SK-N-SH treated with all-trans-retinoic acid at 6 μM for 48 hours (cell line): ENCODE data around the gene TCP11L1.

ENCODE experiments used
- CREB5 ChIP-seq: fragments of 250-450 bp; sonication (Bioruptor Pico); IDR thresholded peaks from 2 replicates; pipeline ENCODE4 v1.5.1; 2020; ENCODE audit warnings: low read depth, mild to moderate bottlenecking, moderate library complexity
- CSDC2 ChIP-seq: fragments of 250-450 bp; sonication (Bioruptor Pico); IDR thresholded peaks from 2 replicates; pipeline ENCODE4 v1.5.0; 2020; ENCODE audit warnings: mild to moderate bottlenecking, moderate library complexity
- ESRRG ChIP-seq: fragments of 250-450 bp; sonication (Bioruptor Pico); IDR thresholded peaks from 2 replicates; pipeline ENCODE4 v1.6.1; 2021; ENCODE audit warnings: mild to moderate bottlenecking
- ISL1 ChIP-seq: fragments of 250-450 bp; sonication (Bioruptor Pico); IDR thresholded peaks from 2 replicates; pipeline ENCODE4 v2.1.2; 2022; ENCODE audit warnings: mild to moderate bottlenecking, moderate library complexity
- OSR1 ChIP-seq: fragments of 250-450 bp; sonication (Bioruptor Pico); IDR thresholded peaks from 2 replicates; pipeline ENCODE4 v1.8.0; 2022; ENCODE audit warnings: moderate library complexity, mild to moderate bottlenecking, inconsistent platforms
- PPARA ChIP-seq: fragments of 250-450 bp; sonication (Bioruptor Pico); IDR thresholded peaks from 2 replicates; pipeline ENCODE4 v1.5.0; 2020; ENCODE audit warnings: mild to moderate bottlenecking, borderline replicate concordance
- RARB ChIP-seq: fragments of 250-450 bp; sonication (Bioruptor Pico); IDR thresholded peaks from 2 replicates; pipeline ENCODE4 v1.8.0; 2021; ENCODE audit warnings: mild to moderate bottlenecking, moderate library complexity
- TCF4 ChIP-seq: fragments of 250-450 bp; sonication (Bioruptor Pico); IDR thresholded peaks from 2 replicates; pipeline ENCODE4 v1.8.0; 2021; ENCODE audit warnings: mild to moderate bottlenecking, moderate library complexity, borderline replicate concordance
- TOX ChIP-seq: fragments of 250-450 bp; sonication (Bioruptor Pico); IDR thresholded peaks from 2 replicates; pipeline ENCODE4 v1.8.0; 2021; ENCODE audit warnings: mild to moderate bottlenecking, moderate library complexity, borderline replicate concordance
- ZFP30 ChIP-seq: fragments of 450-650 bp; formaldehyde crosslinking; IDR thresholded peaks from 2 replicates; pipeline ENCODE4 v1.5.0; 2022; ENCODE audit warnings: mild to moderate bottlenecking, moderate library complexity
- ZNF8 ChIP-seq: fragments of 450-650 bp; formaldehyde crosslinking; IDR thresholded peaks from 2 replicates; pipeline ENCODE4 v1.5.0; 2020; ENCODE audit warnings: mild to moderate bottlenecking, moderate library complexity
- TF ChIP-seq, protein P1 (sequence below): fragments of 250-450 bp; sonication (Bioruptor Pico); IDR thresholded peaks from 2 replicates; pipeline ENCODE4 v1.5.1; 2021; ENCODE audit warnings: mild to moderate bottlenecking, moderate library complexity

DNA sequence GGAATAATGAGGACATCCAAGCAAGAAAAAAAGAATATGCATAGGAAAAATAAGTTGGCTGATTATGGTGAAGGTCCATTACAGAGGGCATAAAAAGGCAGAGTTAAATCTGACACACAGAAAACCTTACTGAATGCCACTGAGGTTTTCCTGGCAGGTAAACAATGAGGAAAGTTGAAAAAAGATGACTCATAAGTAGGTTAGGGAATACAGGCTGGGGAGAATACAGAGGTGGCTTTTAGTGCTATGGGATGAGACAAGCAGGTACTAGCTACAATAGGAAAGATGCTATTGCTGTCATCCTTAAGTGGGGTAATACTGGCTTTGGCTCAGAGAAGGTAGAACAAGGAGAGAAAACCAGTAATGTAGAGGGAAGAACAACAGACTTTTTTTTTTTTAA is 77.2 kb downstream of the TCP11L1 start:
- TF ChIP-seq OSR1 (CRISPR knock-in tag) (no peak), CSDC2 (CRISPR knock-in tag) (no peak), ZNF8 (CRISPR knock-in tag) (no peak), TOX (CRISPR knock-in tag) (no peak), ISL1 (no peak), ZFP30 (CRISPR knock-in tag) (no peak), ESRRG (no peak), TCF4 (no peak), RARB (CRISPR knock-in tag) (no peak), CREB5 (CRISPR knock-in tag) (no peak), PPARA (no peak)
- TF ChIP-seq, protein P1, sequence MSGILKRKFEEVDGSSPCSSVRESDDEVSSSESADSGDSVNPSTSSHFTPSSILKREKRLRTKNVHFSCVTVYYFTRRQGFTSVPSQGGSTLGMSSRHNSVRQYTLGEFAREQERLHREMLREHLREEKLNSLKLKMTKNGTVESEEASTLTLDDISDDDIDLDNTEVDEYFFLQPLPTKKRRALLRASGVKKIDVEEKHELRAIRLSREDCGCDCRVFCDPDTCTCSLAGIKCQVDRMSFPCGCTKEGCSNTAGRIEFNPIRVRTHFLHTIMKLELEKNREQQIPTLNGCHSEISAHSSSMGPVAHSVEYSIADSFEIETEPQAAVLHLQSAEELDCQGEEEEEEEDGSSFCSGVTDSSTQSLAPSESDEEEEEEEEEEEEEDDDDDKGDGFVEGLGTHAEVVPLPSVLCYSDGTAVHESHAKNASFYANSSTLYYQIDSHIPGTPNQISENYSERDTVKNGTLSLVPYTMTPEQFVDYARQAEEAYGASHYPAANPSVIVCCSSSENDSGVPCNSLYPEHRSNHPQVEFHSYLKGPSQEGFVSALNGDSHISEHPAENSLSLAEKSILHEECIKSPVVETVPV = no peak
